GM23338 (cell line): ENCODE measurements around the gene CCDC69. TPM values are rescaled to one million over a fixed set of nuclear protein-coding genes. Genes with fewer than 3 reads are reported as not detected.
A peak's percentile ranks its signal among the peaks of the same experiment; 100 is the strongest.

Source experiments
- ATAC-seq: fragments of 200-7000 bp; cut with Tn5 transposase; 3 replicates; pipeline ENCODE4 v1.9.1; 2020
- DNase-seq: peaks from one replicate; pipeline ENCODE4 v3.0.0-alpha.2; 2015; ENCODE audit warnings: low spot score
- H2AFZ ChIP-seq: fragments of 200-600 bp; sonication (generic); 2 replicates; pipeline ENCODE4 v1.8.0; 2016; ENCODE audit warnings: antibody characterized with exemption, mild to moderate bottlenecking, moderate library complexity
- H3F3A ChIP-seq: fragments of 200-600 bp; sonication (generic); replicated peaks from 2 replicates; pipeline ENCODE4 v1.8.0; 2017; ENCODE audit warnings: antibody characterized with exemption, mixed run types, low read depth
- H3K27ac ChIP-seq: fragments of 200-600 bp; sonication (generic); 2 replicates; pipeline ENCODE4 v1.6.1; 2016; ENCODE audit warnings: low read depth
- H3K27me3 ChIP-seq: fragments of 200-600 bp; sonication (generic); 2 replicates; pipeline ENCODE4 v1.8.0; 2016; ENCODE audit warnings: mild to moderate bottlenecking, mixed run types, moderate library complexity; ENCODE audit not compliant: insufficient read depth
- H3K36me3 ChIP-seq: fragments of 200-600 bp; sonication (generic); 2 replicates; pipeline ENCODE4 v1.8.0; 2016; ENCODE audit warnings: mild to moderate bottlenecking; ENCODE audit not compliant: insufficient read depth
- H3K4me1 ChIP-seq: fragments of 200-600 bp; sonication (generic); 2 replicates; pipeline ENCODE4 v1.8.0; 2016; ENCODE audit warnings: mild to moderate bottlenecking, moderate library complexity; ENCODE audit not compliant: insufficient read depth
- H3K4me2 ChIP-seq: fragments of 200-600 bp; sonication (generic); 2 replicates; pipeline ENCODE4 v1.7.1; 2017; ENCODE audit warnings: mixed run types
- H3K4me3 ChIP-seq: fragments of 200-600 bp; sonication (generic); 2 replicates; pipeline ENCODE4 v1.6.1; 2016; ENCODE audit warnings: mixed run types
- H3K79me2 ChIP-seq: fragments of 200-600 bp; sonication (generic); replicated peaks from 2 replicates; pipeline ENCODE4 v1.8.0; 2017; ENCODE audit warnings: mild to moderate bottlenecking; ENCODE audit not compliant: insufficient read depth
- H3K9me2 ChIP-seq: fragments of 200-600 bp; sonication (generic); 2 replicates; pipeline ENCODE4 v1.8.0; 2017; ENCODE audit not compliant: insufficient read depth
- H4K20me1 ChIP-seq: fragments of 200-600 bp; sonication (generic); replicated peaks from 2 replicates; pipeline ENCODE4 v1.8.0; 2017; ENCODE audit warnings: mild to moderate bottlenecking; ENCODE audit not compliant: insufficient read depth
- H3K27ac Mint-ChIP-seq: 2 replicates; pipeline ENCODE4 v1.8.0; 2020; ENCODE audit warnings: inconsistent platforms, mild to moderate bottlenecking, moderate library complexity, mixed read lengths
- H3K27me3 Mint-ChIP-seq: 3 replicates; pipeline ENCODE4 v1.8.0; 2022; ENCODE audit warnings: low read depth, mild to moderate bottlenecking, moderate library complexity, mixed read lengths, inconsistent platforms; ENCODE audit not compliant: insufficient read depth, poor library complexity
- H3K36me3 Mint-ChIP-seq: 3 replicates; pipeline ENCODE4 v1.8.0; 2021; ENCODE audit warnings: low read depth, mild to moderate bottlenecking, inconsistent platforms, moderate library complexity, mixed read lengths
- H3K4me1 Mint-ChIP-seq: 3 replicates; pipeline ENCODE4 v1.8.0; 2020; ENCODE audit warnings: mild to moderate bottlenecking, inconsistent platforms, mixed read lengths
- H3K4me3 Mint-ChIP-seq: 3 replicates; pipeline ENCODE4 v1.8.0; 2021; ENCODE audit warnings: moderate library complexity, mild to moderate bottlenecking, inconsistent platforms, mixed read lengths
- H3K9me3 Mint-ChIP-seq: 3 replicates; pipeline ENCODE4 v1.8.0; 2020; ENCODE audit warnings: moderate library complexity, mild to moderate bottlenecking, inconsistent platforms, mixed read lengths
- CREB1 ChIP-seq: fragments of 250-450 bp; sonication (Bioruptor Pico); IDR thresholded peaks from 2 replicates; pipeline ENCODE4 v1.5.0; 2020; ENCODE audit warnings: low read depth, mild to moderate bottlenecking, moderate library complexity
- CTCF ChIP-seq, 2 experiments: fragments of 200-600 bp in 1 of 2; sonication (generic) in 1 of 2; conservative IDR thresholded peaks; 2 replicates each; pipeline versions ENCODE4 v1.5.1 to v1.6.1; 2016 to 2017; ENCODE audit warnings: antibody characterized with exemption in 2 of 2, low read depth in 2 of 2, mild to moderate bottlenecking in 2 of 2, moderate library complexity in 1 of 2
- ETS1 ChIP-seq: IDR thresholded peaks from 2 replicates; pipeline ENCODE4 v1.6.1; 2016; ENCODE audit warnings: antibody characterized with exemption
- EZH2 ChIP-seq: fragments of 200-600 bp; sonication (generic); IDR thresholded peaks from one replicate; pipeline ENCODE4 v1.8.0; 2017; ENCODE audit warnings: antibody characterized with exemption, mild to moderate bottlenecking, low read depth; ENCODE audit not compliant: unreplicated experiment
- JUNB ChIP-seq: IDR thresholded peaks from one replicate; pipeline ENCODE4 v1.6.1; 2016; ENCODE audit warnings: antibody characterized with exemption; ENCODE audit not compliant: unreplicated experiment
- POLR2AphosphoS5 ChIP-seq: IDR thresholded peaks from 2 replicates; pipeline ENCODE4 v1.6.1; 2016; ENCODE audit warnings: antibody characterized with exemption, low read depth
- ZNF114 ChIP-seq: fragments of 250-450 bp; sonication (Bioruptor Pico); IDR thresholded peaks from 2 replicates; pipeline ENCODE4 v1.5.0; 2020; ENCODE audit warnings: mild to moderate bottlenecking, moderate library complexity
- ZNF331 ChIP-seq: fragments of 250-450 bp; sonication (Bioruptor Pico); IDR thresholded peaks from 2 replicates; pipeline ENCODE4 v1.5.0; 2020; ENCODE audit warnings: low read depth, mild to moderate bottlenecking, moderate library complexity
- long read RNA-seq: library from polyadenylated mRNA; unstranded; transcript quantifications from one replicate; pipeline ENCODE4 v2.0.0, GENCODE V29; 2020; ENCODE audit not compliant: unreplicated experiment
- polyA plus RNA-seq: library from polyadenylated mRNA; unstranded; fragments of >200 nt; fragmentation: Nextera tagmentation; extraction: Ambion mirVana; gene quantifications from 2 replicates; pipeline ENCODE4 v1.2.1, GENCODE V29; 2016
- total RNA-seq: library from RNA; depleted of rRNA; stranded (reverse); fragments of >200 nt; shearing (Covaris generic); gene quantifications from 2 replicates; pipeline ENCODE4 v1.2.3, GENCODE V29; 2014; rRNA removed

Gene CCDC69
- total RNA-seq: 5.3 and 6.6 TPM in 2 replicates
- polyA plus RNA-seq: 2.7 and 3.0 TPM in 2 replicates
- long read RNA-seq, partial matches to known transcripts: 1 of 5 reads
- long read RNA-seq, other reads (novel, unspliced or antisense): 2 of 5 reads

GRCh38 chr5:151223447-151224264 lies at the start of gene CCDC69:
Gene CCDC69 (minus strand): TSS chr5:151224092. CDS start chr5:151223970, 122 bp downstream.
- ATAC-seq (peak; percentile 94), DNase-seq (peak; percentile 88)
- Histone ChIP-seq H3K4me1 (peaks cover 18% of the 10 kb centered on the region), H3K9me2 (no peaks in the 10 kb centered on the region), H3K27me3 (peaks cover 5% of the 10 kb centered on the region; the same call in 1 of the 2 replicates), H3K27ac (no peak within 1 kb of the TSS), H3K36me3 (no peaks in the 10 kb centered on the region), H3K79me2 (no peaks in the 10 kb centered on the region), H3K4me3 (peak within 1 kb of the TSS; percentile 86), H4K20me1 (no peaks in the 10 kb centered on the region), H3F3A (no peaks in the 10 kb centered on the region), H3K4me2 (peak within 1 kb of the TSS; percentile 88), H2AFZ (peak within 1 kb of the TSS; percentile 95)
- peak within 1 kb of the TSS; percentile 79 for H3K4me3 Mint-ChIP-seq
- H3K4me1 Mint-ChIP-seq: peaks cover 14% of the 10 kb centered on the region
- no peaks in the 10 kb centered on the region for H3K9me3 Mint-ChIP-seq
- H3K27me3 Mint-ChIP-seq: peaks cover 10% of the 10 kb centered on the region
- no peaks in the 10 kb centered on the region; the same call in 2 of the 3 replicates for H3K36me3 Mint-ChIP-seq
- H3K27ac Mint-ChIP-seq: no peak within 1 kb of the TSS
- peak; percentile 74 for TF ChIP-seq POLR2AphosphoS5
- TF ChIP-seq ETS1: 0 out of 2 replicates have a peak, but pooled peaks have one; percentile 18
- TF ChIP-seq CREB1 (CRISPR knock-in tag): no peak

GRCh38 chr5:151271336-151271735 lies 47.4 kb upstream of the CCDC69 start:
- Histone ChIP-seq H2AFZ (no peak overlapping the region), H3K27me3 (no peaks in the 10 kb centered on the region), H3K36me3 (peaks cover 5% of the 10 kb centered on the region; the same call in 1 of the 2 replicates), H3F3A (no peaks in the 10 kb centered on the region), H3K79me2 (no peaks in the 10 kb centered on the region), H3K4me2 (no peak overlapping the region), H3K4me1 (no peaks in the 10 kb centered on the region), H3K9me2 (no peaks in the 10 kb centered on the region), H3K4me3 (no peak overlapping the region), H4K20me1 (no peaks in the 10 kb centered on the region; the same call in 1 of the 2 replicates), H3K27ac (no peak overlapping the region)
- DNase-seq: no peak
- Mint-ChIP-seq H3K27ac (no peak overlapping the region), H3K27me3 (peaks cover 5% of the 10 kb centered on the region), H3K4me3 (no peak overlapping the region), H3K9me3 (no peaks in the 10 kb centered on the region), H3K4me1 (no peaks in the 10 kb centered on the region), H3K36me3 (peaks cover 12% of the 10 kb centered on the region; the same call in 2 of the 3 replicates)
- ATAC-seq: no peak
- no peak for TF ChIP-seq JUNB
- TF ChIP-seq ZNF114: no peak
- no peak for TF ChIP-seq CTCF (conservative IDR thresholded peaks at IDR 0.05; ENCODE audit: low read depth in 2 of 2)
- TF ChIP-seq ETS1: no peak
- TF ChIP-seq EZH2: no peak
- no peak for TF ChIP-seq ZNF331 (CRISPR knock-in tag)
